OCI-LY7 (cell line): Measurements from ENCODE around the gene KAT7.

Experiments
- CTCF ChIP-seq: fragments of 200-600 bp; sonication (generic); conservative IDR thresholded peaks from 2 replicates; pipeline ENCODE4 v1.5.1; 2014; ENCODE audit warnings: mild to moderate bottlenecking, antibody characterized with exemption, low read length, moderate library complexity, mixed read lengths
- EZH2phosphoT487 ChIP-seq: fragments of 200-600 bp; sonication (generic); IDR thresholded peaks from 2 replicates; pipeline ENCODE4 v1.6.1; 2018; ENCODE audit warnings: low read depth, borderline replicate concordance, mild to moderate bottlenecking, mixed run types, antibody characterized with exemption, low read length, moderate library complexity, mixed read lengths

- TF ChIP-seq CTCF (no peak), EZH2phosphoT487 (no peak)
Measured at GRCh38 chr17:49764559-49765180, 23.8 kb upstream of the KAT7 start.
